Ovary (tissue), 3 donors: ENCODE measurements around the gene IL1RAPL1.

Experiments
- POLR2A ChIP-seq: fragments of 450-650 bp; IDR thresholded peaks from one replicate; pipeline ENCODE4 v1.6.1; 2017; ENCODE audit warnings: antibody characterized with exemption, mild to moderate bottlenecking, moderate library complexity
- TF ChIP-seq, protein P1 (sequence below), 3 donors: fragments of 450-650 bp in 2 of 3; fragments of 200-600 bp in 1 of 3; IDR thresholded peaks; one replicate each; pipeline versions ENCODE4 v1.5.1 to v1.8.0; 2016 to 2022; ENCODE audit warnings: antibody characterized with exemption in 3 of 3, mild to moderate bottlenecking in 1 of 3
- donor health status: DM: no; HTN: no; CAD: no.

DNA sequence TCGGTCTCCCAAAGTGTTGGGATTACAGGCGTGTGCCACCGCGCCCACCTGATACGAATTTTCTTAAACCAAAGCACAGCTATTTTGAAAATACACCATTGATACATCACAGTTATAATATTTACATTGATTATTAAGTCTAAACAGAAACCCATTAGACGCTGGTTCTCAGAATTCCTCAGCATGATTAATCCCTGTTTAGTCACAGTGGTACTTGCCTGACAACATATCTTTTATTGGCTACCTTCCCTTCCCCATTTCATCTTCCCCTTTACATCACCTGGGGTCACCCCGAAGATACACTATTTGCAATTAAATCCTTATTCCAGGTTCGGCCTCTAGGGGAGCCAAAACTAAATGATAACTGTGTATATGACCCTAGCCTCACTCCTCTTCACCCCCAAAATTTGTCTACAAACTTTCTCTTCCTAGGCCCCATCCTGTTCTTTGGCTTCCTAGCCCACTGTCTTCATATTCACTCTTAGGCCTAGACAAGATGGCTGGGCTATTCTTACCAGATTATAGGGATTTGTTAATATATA is 36.8 kb upstream of the IL1RAPL1 start:
- TF ChIP-seq, protein P1, sequence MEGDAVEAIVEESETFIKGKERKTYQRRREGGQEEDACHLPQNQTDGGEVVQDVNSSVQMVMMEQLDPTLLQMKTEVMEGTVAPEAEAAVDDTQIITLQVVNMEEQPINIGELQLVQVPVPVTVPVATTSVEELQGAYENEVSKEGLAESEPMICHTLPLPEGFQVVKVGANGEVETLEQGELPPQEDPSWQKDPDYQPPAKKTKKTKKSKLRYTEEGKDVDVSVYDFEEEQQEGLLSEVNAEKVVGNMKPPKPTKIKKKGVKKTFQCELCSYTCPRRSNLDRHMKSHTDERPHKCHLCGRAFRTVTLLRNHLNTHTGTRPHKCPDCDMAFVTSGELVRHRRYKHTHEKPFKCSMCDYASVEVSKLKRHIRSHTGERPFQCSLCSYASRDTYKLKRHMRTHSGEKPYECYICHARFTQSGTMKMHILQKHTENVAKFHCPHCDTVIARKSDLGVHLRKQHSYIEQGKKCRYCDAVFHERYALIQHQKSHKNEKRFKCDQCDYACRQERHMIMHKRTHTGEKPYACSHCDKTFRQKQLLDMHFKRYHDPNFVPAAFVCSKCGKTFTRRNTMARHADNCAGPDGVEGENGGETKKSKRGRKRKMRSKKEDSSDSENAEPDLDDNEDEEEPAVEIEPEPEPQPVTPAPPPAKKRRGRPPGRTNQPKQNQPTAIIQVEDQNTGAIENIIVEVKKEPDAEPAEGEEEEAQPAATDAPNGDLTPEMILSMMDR (IDR thresholded peaks at IDR 0.05) = no peak
- TF ChIP-seq POLR2A = no peak
